ENCODE data around the gene ZNF532.

DNA sequence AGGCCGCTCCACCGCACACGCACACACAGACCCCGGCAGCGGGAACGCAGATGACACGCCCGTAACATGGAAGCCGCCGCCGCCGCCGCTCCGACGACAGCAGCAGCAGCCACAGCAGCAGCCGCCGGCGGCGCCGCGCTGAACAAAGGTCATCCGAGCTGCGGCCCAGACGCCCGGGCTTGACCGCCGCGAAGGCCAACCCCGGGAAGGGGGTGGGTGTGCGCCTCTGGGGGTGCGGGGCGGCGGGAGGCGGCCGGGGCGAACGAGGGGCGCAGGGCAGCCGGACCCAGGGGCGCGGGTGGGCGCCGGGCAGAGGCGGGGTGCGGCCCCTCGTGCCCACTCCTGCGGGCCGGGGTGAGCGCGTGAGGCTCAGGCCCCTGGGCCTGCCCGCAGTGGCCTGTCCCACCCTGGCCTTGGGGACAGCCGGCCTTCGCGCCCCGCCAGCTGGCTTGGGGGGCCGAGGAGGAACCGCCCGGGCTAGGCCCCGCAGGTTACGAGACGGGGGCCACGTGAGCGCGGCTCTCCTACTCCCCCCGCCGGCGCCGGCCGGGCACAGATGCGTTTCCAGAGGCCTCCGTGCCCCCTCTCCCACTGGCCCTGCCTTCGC, 1.0 kb upstream of the ZNF532 start:
- TF ChIP-seq, protein P1, sequence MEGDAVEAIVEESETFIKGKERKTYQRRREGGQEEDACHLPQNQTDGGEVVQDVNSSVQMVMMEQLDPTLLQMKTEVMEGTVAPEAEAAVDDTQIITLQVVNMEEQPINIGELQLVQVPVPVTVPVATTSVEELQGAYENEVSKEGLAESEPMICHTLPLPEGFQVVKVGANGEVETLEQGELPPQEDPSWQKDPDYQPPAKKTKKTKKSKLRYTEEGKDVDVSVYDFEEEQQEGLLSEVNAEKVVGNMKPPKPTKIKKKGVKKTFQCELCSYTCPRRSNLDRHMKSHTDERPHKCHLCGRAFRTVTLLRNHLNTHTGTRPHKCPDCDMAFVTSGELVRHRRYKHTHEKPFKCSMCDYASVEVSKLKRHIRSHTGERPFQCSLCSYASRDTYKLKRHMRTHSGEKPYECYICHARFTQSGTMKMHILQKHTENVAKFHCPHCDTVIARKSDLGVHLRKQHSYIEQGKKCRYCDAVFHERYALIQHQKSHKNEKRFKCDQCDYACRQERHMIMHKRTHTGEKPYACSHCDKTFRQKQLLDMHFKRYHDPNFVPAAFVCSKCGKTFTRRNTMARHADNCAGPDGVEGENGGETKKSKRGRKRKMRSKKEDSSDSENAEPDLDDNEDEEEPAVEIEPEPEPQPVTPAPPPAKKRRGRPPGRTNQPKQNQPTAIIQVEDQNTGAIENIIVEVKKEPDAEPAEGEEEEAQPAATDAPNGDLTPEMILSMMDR (IDR thresholded peaks at IDR 0.05), result no peak
- no peak for TF ChIP-seq POLR2A (IDR thresholded peaks at IDR 0.05)
